ENCODE data around the gene INPP5J.
A peak's percentile ranks its signal among the peaks of the same experiment; 100 is the strongest.
"Not testable (repeated sequence)": the region's sequence is repeated elsewhere in the genome, so short reads cannot be mapped to it uniquely, and the experiment has no call there.

Gene INPP5J

GRCh38 chr22:31102441-31103081 is 20.2 kb upstream of the INPP5J start:
- DNase-seq (ENCODE audit: low spot score) = peak; percentile 71
- no peak for FAIRE-seq

- FAIRE-seq (no peak), DNase-seq (ENCODE audit: low spot score) (no peak)
Observed at GRCh38 chr22:31103111-31103510, 19.7 kb upstream of the INPP5J start.

DNA sequence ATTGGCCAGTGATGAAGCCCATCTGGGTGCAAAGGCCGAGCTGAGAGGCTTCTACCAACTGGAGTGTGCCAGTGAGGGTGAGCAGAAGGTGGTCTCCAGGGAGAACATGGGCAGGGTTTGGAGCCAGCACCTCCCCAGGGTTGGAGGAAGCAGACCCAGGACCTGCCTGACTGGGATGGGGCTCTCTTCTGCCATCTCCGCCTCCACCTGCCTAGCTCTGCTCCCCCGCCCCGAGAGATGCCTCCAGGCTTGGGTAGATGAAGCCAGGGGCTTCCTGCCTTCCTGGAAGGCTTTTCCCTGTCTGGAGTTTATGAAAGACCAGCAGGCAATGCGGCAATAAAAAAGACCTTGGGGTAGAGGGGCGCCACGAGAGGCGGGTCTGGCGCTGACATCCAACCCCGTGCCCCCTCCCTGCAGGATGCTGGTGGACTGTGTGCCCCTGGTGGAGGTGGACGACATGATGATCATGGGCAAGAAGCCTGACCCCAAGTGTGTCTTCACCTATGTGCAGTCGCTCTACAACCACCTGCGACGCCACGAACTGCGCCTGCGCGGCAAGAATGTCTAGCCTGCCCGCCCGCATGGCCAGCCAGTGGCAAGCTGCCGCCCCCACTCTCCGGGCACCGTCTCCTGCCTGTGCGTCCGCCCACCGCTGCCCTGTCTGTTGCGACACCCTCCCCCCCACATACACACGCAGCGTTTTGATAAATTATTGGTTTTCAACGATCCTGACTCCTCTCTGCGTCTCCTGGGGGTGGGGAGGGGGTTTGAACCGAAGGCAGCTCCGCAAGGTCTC is 18.7 kb upstream of the INPP5J start:
- no peak for FAIRE-seq
- DNase-seq (ENCODE audit: low spot score) = no peak

DNA sequence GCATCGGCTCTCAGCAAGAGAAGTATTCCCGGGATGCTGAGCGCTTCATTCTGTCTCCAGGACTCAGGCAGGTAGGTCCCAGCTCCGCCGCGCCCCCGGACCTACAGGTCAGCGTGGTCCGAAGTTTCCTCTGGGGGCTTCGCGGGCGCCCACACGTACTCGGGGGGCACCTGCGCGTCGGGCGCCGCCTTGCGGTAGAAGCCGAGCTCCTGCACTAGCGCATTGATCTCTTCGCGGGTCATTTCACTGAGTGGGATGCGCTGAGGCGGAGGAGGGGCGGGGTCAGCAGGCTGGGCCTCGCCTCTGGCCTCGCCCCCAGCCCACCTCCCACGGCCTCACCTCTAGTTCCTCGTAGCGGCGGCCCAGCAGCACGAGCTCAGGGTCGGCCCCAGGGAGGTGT is 17.9 kb upstream of the INPP5J start:
- DNase-seq (ENCODE audit: low spot score) (no peak), FAIRE-seq (no peak)

- DNase-seq (ENCODE audit: low spot score) (no peak), FAIRE-seq (no peak)
Observed at GRCh38 chr22:31105282-31105929, 17.4 kb upstream of the INPP5J start.

DNA sequence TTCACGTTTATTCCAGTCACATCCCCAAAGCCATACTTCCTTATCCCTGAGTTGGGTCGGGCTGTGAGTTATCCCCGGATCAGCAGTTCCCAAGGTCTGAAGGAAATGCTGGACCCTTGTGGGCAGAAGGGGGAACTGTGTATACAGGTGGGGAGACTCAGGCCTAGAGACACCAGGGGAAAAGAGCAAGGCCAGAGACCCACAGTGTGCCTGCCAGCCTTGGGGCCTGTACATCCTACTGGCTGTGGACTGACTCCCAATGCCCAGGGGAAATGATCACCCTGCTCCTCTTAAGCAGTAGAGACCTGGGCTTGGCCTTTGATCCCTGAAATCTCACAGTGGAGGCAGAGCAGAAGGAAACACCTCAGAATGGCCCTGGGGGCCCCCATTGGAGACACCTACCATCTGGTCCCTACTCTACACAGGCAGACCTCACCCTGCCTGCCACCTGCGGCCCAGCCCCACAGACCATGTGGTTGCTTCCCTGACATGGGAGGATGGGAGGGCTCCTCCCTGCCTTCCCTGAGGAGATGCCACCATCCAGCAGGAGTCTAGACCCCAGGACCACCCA is 16.7 kb upstream of the INPP5J start:
- FAIRE-seq = no peak
- no peak for DNase-seq (ENCODE audit: low spot score)

DNA sequence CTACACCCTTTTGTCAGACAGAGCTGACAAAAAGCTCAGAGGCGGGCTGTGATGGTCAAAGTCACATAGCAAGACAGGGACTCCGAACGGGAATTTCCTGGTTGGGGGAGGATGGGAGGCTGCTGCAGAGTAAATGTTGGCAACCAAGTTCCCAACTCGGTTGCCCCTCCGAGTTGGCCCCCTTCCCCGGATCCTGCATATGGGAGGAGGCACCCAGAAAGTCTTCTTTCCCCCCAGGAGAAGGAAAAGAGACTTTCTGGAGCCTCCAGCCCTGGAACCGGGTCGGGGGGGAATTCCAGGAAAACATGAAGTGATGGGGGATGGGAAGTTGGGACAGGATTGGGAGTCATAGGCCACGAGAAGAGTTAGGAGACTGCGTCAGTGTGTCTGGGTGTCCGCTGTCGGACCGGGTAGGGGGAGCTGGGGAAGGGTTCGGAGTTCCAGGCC is 16.0 kb upstream of the INPP5J start:
- FAIRE-seq = no peak

GRCh38 chr22:31107178-31107893 is 15.4 kb upstream of the INPP5J start, which contains the start of gene SELENOM:
SELENOM (minus strand) TSS chr22:31107568; CDS start chr22:31107505, 63 bp downstream.
- DNase-seq (ENCODE audit: low spot score) (peak; percentile 95), FAIRE-seq (peak; percentile 89)

More for the DNA sequence above, 16.0 kb upstream of the INPP5J start:
- DNase-seq (ENCODE audit: low spot score) = peak; percentile 57

GRCh38 chr22:31107894-31108218 is 14.9 kb upstream of the INPP5J start:
- FAIRE-seq (no peak), DNase-seq (ENCODE audit: low spot score) (no peak)

- FAIRE-seq; DNase-seq (ENCODE audit: low spot score): not testable (repeated sequence)
Observed at GRCh38 chr22:31112547-31113091, 10.1 kb upstream of the INPP5J start.

GRCh38 chr22:31118046-31118820 is 4.5 kb upstream of the INPP5J start:
- DNase-seq (ENCODE audit: low spot score) (no peak), FAIRE-seq (no peak)

GRCh38 chr22:31119026-31119717 is 3.6 kb upstream of the INPP5J start:
- DNase-seq (ENCODE audit: low spot score) (no peak), FAIRE-seq (no peak)

- FAIRE-seq (no peak), DNase-seq (ENCODE audit: low spot score) (no peak)
Observed at GRCh38 chr22:31120230-31120629, 2.5 kb upstream of the INPP5J start.

DNA sequence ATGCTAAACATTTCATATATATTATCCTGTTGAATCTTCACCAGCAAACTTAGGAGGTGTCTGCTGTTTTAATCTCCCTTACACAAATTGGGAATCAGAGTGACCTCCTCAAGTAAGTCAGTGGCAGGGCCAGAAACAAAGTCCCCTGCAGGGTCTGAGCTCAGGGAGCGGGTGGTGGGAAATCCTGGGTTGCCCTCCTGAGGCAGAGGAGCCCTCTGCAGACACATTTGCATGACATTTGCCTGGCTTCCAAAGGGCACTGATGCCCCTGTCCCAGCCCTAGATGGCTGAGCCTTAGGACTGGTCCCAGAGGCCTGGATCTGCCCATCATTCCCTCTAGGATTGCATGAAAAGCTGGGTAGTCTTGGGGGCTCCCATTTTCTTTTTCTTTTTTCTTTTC is 2.1 kb upstream of the INPP5J start:
- DNase-seq (ENCODE audit: low spot score) = no peak
- FAIRE-seq = no peak

- no peak for DNase-seq (ENCODE audit: low spot score)
- no peak for FAIRE-seq
Observed at GRCh38 chr22:31121403-31121802, 1.4 kb upstream of the INPP5J start.

GRCh38 chr22:31122196-31122531 is 602 bp upstream of the INPP5J start:
- DNase-seq (ENCODE audit: low spot score) (no peak), FAIRE-seq (no peak)

- DNase-seq (ENCODE audit: low spot score) = no peak
Observed at GRCh38 chr22:31123292-31123602, 481 bp downstream of the INPP5J start.

DNA sequence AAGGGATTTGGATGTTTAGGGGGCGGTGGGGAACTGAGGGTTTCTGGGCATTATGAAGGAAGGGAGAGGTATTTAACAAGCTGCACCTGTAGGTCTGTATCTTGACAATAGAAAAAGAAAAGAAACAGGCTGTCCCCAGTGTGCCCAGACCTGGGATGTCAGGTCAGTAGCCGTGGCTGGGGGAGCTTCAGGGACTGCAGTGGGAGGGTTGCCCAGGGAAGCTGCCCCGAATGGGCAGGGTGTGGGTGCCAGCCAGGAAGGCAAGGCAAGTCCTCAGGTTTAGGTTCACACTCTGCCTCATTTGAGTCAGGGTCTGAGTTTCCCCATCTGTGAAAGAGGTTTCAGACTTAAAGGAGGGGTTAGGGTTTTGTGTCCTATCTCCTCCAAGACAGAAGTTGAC is 1.5 kb downstream of the INPP5J start:
- DNase-seq (ENCODE audit: low spot score) (no peak), FAIRE-seq (no peak)

More at GRCh38 chr22:31123292-31123602, 481 bp downstream of the INPP5J start:
- no peak for FAIRE-seq

DNA sequence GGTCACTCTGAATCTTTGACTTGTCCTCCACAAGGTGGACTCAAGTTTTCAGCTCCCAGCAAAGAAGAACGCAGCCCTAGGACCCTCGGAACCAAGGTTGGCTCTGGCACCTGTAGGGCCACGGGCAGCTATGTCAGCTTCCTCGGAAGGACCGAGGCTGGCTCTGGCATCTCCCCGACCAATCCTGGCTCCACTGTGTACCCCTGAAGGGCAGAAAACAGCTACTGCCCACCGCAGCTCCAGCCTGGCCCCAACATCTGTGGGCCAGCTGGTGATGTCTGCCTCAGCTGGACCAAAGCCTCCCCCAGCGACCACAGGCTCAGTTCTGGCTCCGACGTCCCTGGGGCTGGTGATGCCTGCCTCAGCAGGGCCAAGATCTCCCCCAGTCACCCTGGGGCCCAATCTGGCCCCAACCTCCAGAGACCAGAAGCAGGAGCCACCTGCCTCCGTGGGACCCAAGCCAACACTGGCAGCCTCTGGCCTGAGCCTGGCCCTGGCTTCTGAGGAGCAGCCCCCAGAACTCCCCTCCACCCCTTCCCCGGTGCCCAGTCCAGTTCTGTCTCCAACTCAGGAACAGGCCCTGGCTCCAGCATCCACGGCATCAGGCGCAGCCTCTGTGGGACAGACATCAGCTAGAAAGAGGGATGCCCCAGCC is 2.2 kb downstream of the INPP5J start:
- no peak for DNase-seq (ENCODE audit: low spot score)
- FAIRE-seq = no peak
